ENCODE measurements around the gene MGAT3.
"Not testable (repeated sequence)": the region's sequence is repeated elsewhere in the genome, so short reads cannot be mapped to it uniquely, and the experiment has no call there.

- TF ChIP-seq CTCF (conservative IDR thresholded peaks at IDR 0.05); ZFX (IDR thresholded peaks at IDR 0.05): not testable (repeated sequence)
Observed at GRCh38 chr22:39413204-39413603, 43.6 kb upstream of the MGAT3 start.

Measured in C4-2B (cell line).